ENCODE measurements around the gene MPHOSPH6. TPM values are rescaled to one million over a fixed set of nuclear protein-coding genes. Genes with fewer than 3 reads are reported as not detected.

MPHOSPH6 gene
- total and polyA plus RNA-seq, 2 of the 4 experiments (the other 2 are of a cell fraction), result 5.4 to 15.5 TPM

- H2AFZ ChIP-seq (replicated peaks; ENCODE audit: low read length, poor library complexity), result no peak overlapping the region
Measured at GRCh38 chr16:82116535-82116934, 53.5 kb downstream of the MPHOSPH6 start.

More at GRCh38 chr16:82116535-82116934, 53.5 kb downstream of the MPHOSPH6 start:
- Histone ChIP-seq H3K4me2 (ENCODE audit: low read depth, low read length) (peak overlapping the region; percentile 51), H2AK5ac (ENCODE audit: low read depth, low read length) (no peak overlapping the region), H3K14ac (replicated peaks; ENCODE audit: low read depth, low read length) (no peak overlapping the region), H2BK20ac (ENCODE audit: low read depth, low read length) (no peak overlapping the region), H4K20me1 (ENCODE audit: insufficient read depth, low read length) (no peaks in the 10 kb centered on the region), H3K9me1 (ENCODE audit: insufficient read depth, low read length) (no peaks in the 10 kb centered on the region), H3K4ac (ENCODE audit: low read depth, low read length) (no peak overlapping the region), H2BK120ac (ENCODE audit: low read depth, low read length) (no peak overlapping the region), H4K5ac (ENCODE audit: low read depth, low read length) (no peak overlapping the region), H3K27ac (ENCODE audit: insufficient read depth, low read length) (peak overlapping the region; percentile 90; the same call in 1 of the 2 replicates), H3K36me3 (ENCODE audit: control insufficient read depth, insufficient read depth, low read length) (no peaks in the 10 kb centered on the region), H3K23ac (ENCODE audit: low read depth, low read length) (no peak overlapping the region), H3K27me3 (ENCODE audit: control insufficient read depth, insufficient read depth, low read length) (no peaks in the 10 kb centered on the region), H4K91ac (ENCODE audit: insufficient read depth, low read depth, low read length) (no peak overlapping the region), H3K4me3 (ENCODE audit: insufficient read depth, low read depth, low read length) (no peak overlapping the region), H4K8ac (ENCODE audit: low read depth in 2 of 2, low read length in 2 of 2) (no peak overlapping the region), H3K79me1 (ENCODE audit: low read depth in 1 of 2, low read length in 2 of 2) (no peaks in the 10 kb centered on the region), H2BK15ac (ENCODE audit: low read depth, low read length) (no peak overlapping the region), H3K9ac (ENCODE audit: low read depth, low read length) (no peak overlapping the region), H2AK9ac (replicated peaks; ENCODE audit: low read depth, low read length, poor library complexity) (no peak overlapping the region), H3K56ac (ENCODE audit: extremely low read depth, insufficient read depth, low read length) (no peak overlapping the region), H3K9me3 (ENCODE audit: control insufficient read depth, insufficient read depth, low read length) (no peaks in the 10 kb centered on the region), H3K4me1 (ENCODE audit: control insufficient read depth, insufficient read depth, low read length) (peaks cover 2% of the 10 kb centered on the region; the same call in 1 of the 2 replicates), H3K18ac (ENCODE audit: low read depth, low read length) (no peak overlapping the region), H2BK5ac (ENCODE audit: low read depth, low read length, poor library complexity, severe bottlenecking) (peak overlapping the region; percentile 34)
- POLR2A ChIA-PET (ENCODE audit: unreplicated experiment), result no interaction called here
- ATAC-seq (ENCODE audit: low read depth), result peak; percentile 56; the same call in 1 of the 2 replicates
- in situ Hi-C loops (cut with MboI; ENCODE audit: low sequenced_read_pairs), result no loop called here
- BruUV-seq (replicated peaks), result no TSS peak
- no peak for TF ChIP-seq POLR2A (IDR thresholded peaks at IDR 0.05; ENCODE audit: low read depth, low read length)
- no peak for DNase-seq
- CTCF ChIA-PET, result no interaction called here
- intact Hi-C loops (cut with micrococcal nuclease), result loop anchor here (2.0 kb wide), 1 partner anchor 42 kb away; no protein-coding TSS in a partner anchor
- no CpG with 5 or more reads among the region's 1 CpG for WGBS, 2 experiments (ENCODE audit: extremely low coverage in 2 of 2, insufficient read length in 1 of 2)
- dilution Hi-C loops (cut with HindIII; ENCODE audit: low sequenced_read_pairs, unreplicated experiment), result no loop called here

Data from IMR-90 (cell line).